HepG2 (cell line): Measurements from ENCODE around the gene EFNA2. TPM values are rescaled to one million over a fixed set of nuclear protein-coding genes. Genes with fewer than 3 reads are reported as not detected.

Experiments
- FOSL1 ChIP-seq: sonication (generic); formaldehyde crosslinking; IDR thresholded peaks from 2 replicates; pipeline ENCODE4 v1.9.0; 2021; ENCODE audit warnings: missing genetic modification reagents, borderline replicate concordance
- FOSL2 ChIP-seq: sonication (generic); formaldehyde crosslinking; IDR thresholded peaks from 2 replicates; pipeline ENCODE4 v1.4.0; 2020; ENCODE audit warnings: missing genetic modification reagents
- MTF2 ChIP-seq: sonication (generic); formaldehyde crosslinking; IDR thresholded peaks from 2 replicates; pipeline ENCODE4 v1.5.0; 2020; ENCODE audit warnings: missing genetic modification reagents, borderline replicate concordance
- NR2F6 ChIP-seq, 2 experiments: IDR thresholded peaks; 2 replicates each; pipeline ENCODE4 v1.6.1; 2016; ENCODE audit warnings: antibody characterized with exemption in 1 of 2, mild to moderate bottlenecking in 1 of 2
- TEAD3 ChIP-seq: optimal IDR thresholded peaks from 2 replicates; pipeline ENCODE3; 2016; ENCODE audit warnings: borderline replicate concordance
- XRCC5 ChIP-seq: fragments of 200-400 bp; formaldehyde crosslinking; optimal IDR thresholded peaks from 2 replicates; pipeline ENCODE3; 2017; ENCODE audit warnings: mild to moderate bottlenecking, low read length
- ZNF350 ChIP-seq: sonication (generic); formaldehyde crosslinking; IDR thresholded peaks from 2 replicates; pipeline ENCODE4 v1.4.0; 2020; ENCODE audit warnings: mild to moderate bottlenecking, low read depth, missing genetic modification reagents, borderline replicate concordance
- ZNF547 ChIP-seq: sonication (generic); formaldehyde crosslinking; IDR thresholded peaks from 2 replicates; pipeline ENCODE4 v1.5.1; 2020; ENCODE audit warnings: mild to moderate bottlenecking, missing genetic modification reagents
- ZNF687 ChIP-seq: sonication (generic); formaldehyde crosslinking; IDR thresholded peaks from 2 replicates; pipeline ENCODE4 v1.5.1; 2020; ENCODE audit warnings: mild to moderate bottlenecking, missing genetic modification reagents, moderate library complexity
- polyA plus RNA-seq, 8 experiments: library from polyadenylated mRNA; depleted of rRNA in 3 of 8; stranded (reverse) in 7 of 8; unstranded in 1 of 8; fragments of >200 nt; fragmentation: Illumina TruSeq in 4 of 8; extraction: Trizol in 4 of 8; gene quantifications; 2 replicates each; pipeline versions ENCODE4 v1.2.1 to v1.2.3, GENCODE V29; 2011 to 2016; ENCODE audit warnings: low read depth in 4 of 8, missing spikeins in 1 of 8, mixed read lengths in 1 of 8; ENCODE audit not compliant: insufficient read depth in 1 of 8
- total RNA-seq, 5 experiments: library from RNA; depleted of rRNA; stranded (reverse); fragments of >200 nt; fragmentation: Illumina TruSeq; extraction: Trizol; gene quantifications; 2 replicates each; pipeline ENCODE4 v1.2.3, GENCODE V29; 2016; ENCODE audit warnings: low read depth in 1 of 5
- TF ChIP-seq, protein P1 (sequence below): sonication (generic); formaldehyde crosslinking; IDR thresholded peaks from 2 replicates; pipeline ENCODE4 v1.4.0; 2020; ENCODE audit warnings: missing genetic modification reagents
- TF ChIP-seq, protein P2 (sequence below): IDR thresholded peaks from 2 replicates; pipeline ENCODE4 v1.6.1; 2016; ENCODE audit warnings: low read depth, control low read depth
- TF ChIP-seq, protein P3 (sequence below): sonication (generic); formaldehyde crosslinking; IDR thresholded peaks from 2 replicates; pipeline ENCODE4 v1.5.0; 2020; ENCODE audit warnings: mild to moderate bottlenecking, missing genetic modification reagents, borderline replicate concordance
- TF ChIP-seq, protein P4 (sequence below): sonication (generic); formaldehyde crosslinking; IDR thresholded peaks from 2 replicates; pipeline ENCODE4 v1.4.0; 2020; ENCODE audit warnings: missing genetic modification reagents

Gene EFNA2
- total and polyA plus RNA-seq, 2 of the 13 experiments (the other 11 are each of a cell fraction or from before 2014, with no cell fraction given): 6.0 to 9.9 TPM

GRCh38 chr19:1312767-1313694, 27.4 kb downstream of the EFNA2 start (continued):
- TF ChIP-seq ZNF687 (CRISPR knock-in tag) (peak; percentile 44; the same call in 1 of the 2 replicates), NR2F6 (IDR thresholded peaks at IDR 0.05) (0 out of 2 replicates have a peak, but pooled peaks have one; percentile 28), NR2F6 (CRISPR knock-in tag; IDR thresholded peaks at IDR 0.05) (no peak), XRCC5 (peak; percentile 22), FOSL2 (CRISPR knock-in tag) (peak; percentile 88), FOSL1 (CRISPR knock-in tag) (0 out of 2 replicates have a peak, but pooled peaks have one; percentile 30), MTF2 (peak; percentile 41; the same call in 1 of the 2 replicates), ZNF547 (CRISPR knock-in tag) (no peak), ZNF350 (CRISPR knock-in tag) (no peak), TEAD3 (CRISPR knock-in tag) (peak; percentile 55)
- TF ChIP-seq, protein P1, sequence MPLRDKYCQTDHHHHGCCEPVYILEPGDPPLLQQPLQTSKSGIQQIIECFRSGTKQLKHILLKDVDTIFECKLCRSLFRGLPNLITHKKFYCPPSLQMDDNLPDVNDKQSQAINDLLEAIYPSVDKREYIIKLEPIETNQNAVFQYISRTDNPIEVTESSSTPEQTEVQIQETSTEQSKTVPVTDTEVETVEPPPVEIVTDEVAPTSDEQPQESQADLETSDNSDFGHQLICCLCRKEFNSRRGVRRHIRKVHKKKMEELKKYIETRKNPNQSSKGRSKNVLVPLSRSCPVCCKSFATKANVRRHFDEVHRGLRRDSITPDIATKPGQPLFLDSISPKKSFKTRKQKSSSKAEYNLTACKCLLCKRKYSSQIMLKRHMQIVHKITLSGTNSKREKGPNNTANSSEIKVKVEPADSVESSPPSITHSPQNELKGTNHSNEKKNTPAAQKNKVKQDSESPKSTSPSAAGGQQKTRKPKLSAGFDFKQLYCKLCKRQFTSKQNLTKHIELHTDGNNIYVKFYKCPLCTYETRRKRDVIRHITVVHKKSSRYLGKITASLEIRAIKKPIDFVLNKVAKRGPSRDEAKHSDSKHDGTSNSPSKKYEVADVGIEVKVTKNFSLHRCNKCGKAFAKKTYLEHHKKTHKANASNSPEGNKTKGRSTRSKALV: no peak
- TF ChIP-seq, protein P2, sequence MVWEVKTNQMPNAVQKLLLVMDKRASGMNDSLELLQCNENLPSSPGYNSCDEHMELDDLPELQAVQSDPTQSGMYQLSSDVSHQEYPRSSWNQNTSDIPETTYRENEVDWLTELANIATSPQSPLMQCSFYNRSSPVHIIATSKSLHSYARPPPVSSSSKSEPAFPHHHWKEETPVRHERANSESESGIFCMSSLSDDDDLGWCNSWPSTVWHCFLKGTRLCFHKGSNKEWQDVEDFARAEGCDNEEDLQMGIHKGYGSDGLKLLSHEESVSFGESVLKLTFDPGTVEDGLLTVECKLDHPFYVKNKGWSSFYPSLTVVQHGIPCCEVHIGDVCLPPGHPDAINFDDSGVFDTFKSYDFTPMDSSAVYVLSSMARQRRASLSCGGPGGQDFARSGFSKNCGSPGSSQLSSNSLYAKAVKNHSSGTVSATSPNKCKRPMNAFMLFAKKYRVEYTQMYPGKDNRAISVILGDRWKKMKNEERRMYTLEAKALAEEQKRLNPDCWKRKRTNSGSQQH (CRISPR knock-in tag): no peak
- TF ChIP-seq, protein P3, sequence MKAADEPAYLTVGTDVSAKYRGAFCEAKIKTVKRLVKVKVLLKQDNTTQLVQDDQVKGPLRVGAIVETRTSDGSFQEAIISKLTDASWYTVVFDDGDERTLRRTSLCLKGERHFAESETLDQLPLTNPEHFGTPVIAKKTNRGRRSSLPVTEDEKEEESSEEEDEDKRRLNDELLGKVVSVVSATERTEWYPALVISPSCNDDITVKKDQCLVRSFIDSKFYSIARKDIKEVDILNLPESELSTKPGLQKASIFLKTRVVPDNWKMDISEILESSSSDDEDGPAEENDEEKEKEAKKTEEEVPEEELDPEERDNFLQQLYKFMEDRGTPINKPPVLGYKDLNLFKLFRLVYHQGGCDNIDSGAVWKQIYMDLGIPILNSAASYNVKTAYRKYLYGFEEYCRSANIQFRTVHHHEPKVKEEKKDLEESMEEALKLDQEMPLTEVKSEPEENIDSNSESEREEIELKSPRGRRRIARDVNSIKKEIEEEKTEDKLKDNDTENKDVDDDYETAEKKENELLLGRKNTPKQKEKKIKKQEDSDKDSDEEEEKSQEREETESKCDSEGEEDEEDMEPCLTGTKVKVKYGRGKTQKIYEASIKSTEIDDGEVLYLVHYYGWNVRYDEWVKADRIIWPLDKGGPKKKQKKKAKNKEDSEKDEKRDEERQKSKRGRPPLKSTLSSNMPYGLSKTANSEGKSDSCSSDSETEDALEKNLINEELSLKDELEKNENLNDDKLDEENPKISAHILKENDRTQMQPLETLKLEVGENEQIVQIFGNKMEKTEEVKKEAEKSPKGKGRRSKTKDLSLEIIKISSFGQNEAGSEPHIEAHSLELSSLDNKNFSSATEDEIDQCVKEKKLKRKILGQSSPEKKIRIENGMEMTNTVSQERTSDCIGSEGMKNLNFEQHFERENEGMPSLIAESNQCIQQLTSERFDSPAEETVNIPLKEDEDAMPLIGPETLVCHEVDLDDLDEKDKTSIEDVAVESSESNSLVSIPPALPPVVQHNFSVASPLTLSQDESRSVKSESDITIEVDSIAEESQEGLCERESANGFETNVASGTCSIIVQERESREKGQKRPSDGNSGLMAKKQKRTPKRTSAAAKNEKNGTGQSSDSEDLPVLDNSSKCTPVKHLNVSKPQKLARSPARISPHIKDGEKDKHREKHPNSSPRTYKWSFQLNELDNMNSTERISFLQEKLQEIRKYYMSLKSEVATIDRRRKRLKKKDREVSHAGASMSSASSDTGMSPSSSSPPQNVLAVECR (CRISPR knock-in tag): peak; percentile 19; the same call in 1 of the 2 replicates
- TF ChIP-seq, protein P4, sequence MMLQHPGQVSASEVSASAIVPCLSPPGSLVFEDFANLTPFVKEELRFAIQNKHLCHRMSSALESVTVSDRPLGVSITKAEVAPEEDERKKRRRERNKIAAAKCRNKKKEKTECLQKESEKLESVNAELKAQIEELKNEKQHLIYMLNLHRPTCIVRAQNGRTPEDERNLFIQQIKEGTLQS (CRISPR knock-in tag): 0 out of 2 replicates have a peak, but pooled peaks have one; percentile 39
